H1 (cell line): Measurements from ENCODE around the gene TMEM272. TPM values are rescaled to one million over a fixed set of nuclear protein-coding genes. Genes with fewer than 3 reads are reported as not detected.

Experiments used
- CTCF ChIA-PET: fragments of 300-600 bp; sonication (Branson Sonifier 250); formaldehyde crosslinking; loops from one replicate; lab custom pipeline; 2021; ENCODE audit not compliant: partially characterized antibody; lab: Charles Lee
- POLR2A ChIA-PET: fragments of 300-600 bp; sonication (Branson Sonifier 250); formaldehyde crosslinking; loops from one replicate; lab custom pipeline; 2021; ENCODE audit warnings: inconsistent platforms; ENCODE audit not compliant: partially characterized antibody; lab: Charles Lee
- DNase-seq, 2 experiments: peaks; one replicate each; pipeline versions ENCODE4 v3.0.0 to v3.0.0-alpha.2; 2010 to 2022; ENCODE audit warnings: low spot score in 2 of 2, low read depth in 1 of 2, mixed read lengths in 1 of 2
- FAIRE-seq: peaks from 2 replicates; lab custom pipeline; 2011; peaks lifted over from hg19 to GRCh38; lab: Jason Lieb, UNC
- H2AFZ ChIP-seq: 2 replicates; pipeline ENCODE4 v1.8.1; 2012; ENCODE audit warnings: low read length, inconsistent platforms
- H2AK5ac ChIP-seq: 2 replicates; pipeline ENCODE4 v1.6.1; 2013; ENCODE audit warnings: low read depth, low read length
- H2BK120ac ChIP-seq: replicated peaks from 2 replicates; pipeline ENCODE3; 2013; ENCODE audit warnings: low read depth, low read length, inconsistent platforms
- H2BK12ac ChIP-seq: 2 replicates; pipeline ENCODE4 v1.6.1; 2013; ENCODE audit warnings: low read depth, low read length
- H2BK15ac ChIP-seq: 2 replicates; pipeline ENCODE4 v1.6.1; 2013; ENCODE audit warnings: low read length
- H2BK20ac ChIP-seq: 2 replicates; pipeline ENCODE4 v1.6.1; 2013; ENCODE audit warnings: low read length
- H2BK5ac ChIP-seq: 2 replicates; pipeline ENCODE4 v1.6.1; 2013; ENCODE audit warnings: low read depth, low read length
- H3K14ac ChIP-seq: 2 replicates; pipeline ENCODE4 v1.6.1; 2013; ENCODE audit warnings: inconsistent platforms; ENCODE audit not compliant: insufficient read length
- H3K18ac ChIP-seq: 2 replicates; pipeline ENCODE4 v1.6.1; 2013; ENCODE audit warnings: low read length; ENCODE audit errors: extremely low read depth
- H3K23ac ChIP-seq: 2 replicates; pipeline ENCODE4 v1.6.1; 2013; ENCODE audit warnings: inconsistent platforms; ENCODE audit not compliant: insufficient read length
- H3K23me2 ChIP-seq: 2 replicates; pipeline ENCODE4 v1.6.1; 2013; ENCODE audit warnings: low read depth, low read length
- H3K27ac ChIP-seq: 2 replicates; pipeline ENCODE4 v1.6.1; 2011; ENCODE audit warnings: low read depth, low read length, inconsistent platforms
- H3K27me3 ChIP-seq, 4 experiments: replicated peaks in 1 of 4; 1 replicate in 1 of 4; 2 replicates in 3 of 4; pipeline versions ENCODE4 v1.6.1 to v1.8.1; 2011 to 2013; ENCODE audit warnings: low read length in 3 of 4, mild to moderate bottlenecking in 3 of 4, inconsistent platforms in 2 of 4, mixed read lengths in 2 of 4, moderate library complexity in 1 of 4; ENCODE audit not compliant: control insufficient read depth in 3 of 4, insufficient read depth in 3 of 4; ENCODE audit errors: extremely low read depth in 1 of 4
- H3K36me3 ChIP-seq, 4 experiments: 2 replicates each; pipeline versions ENCODE4 v1.6.1 to v1.8.1; 2011 to 2013; ENCODE audit warnings: mild to moderate bottlenecking in 4 of 4, low read length in 3 of 4, moderate library complexity in 2 of 4, control low read depth in 1 of 4, inconsistent platforms in 1 of 4; ENCODE audit not compliant: insufficient read depth in 4 of 4, control insufficient read depth in 2 of 4
- H3K4ac ChIP-seq: replicated peaks from 2 replicates; pipeline ENCODE3; 2013; ENCODE audit warnings: low read length, low read depth, mixed read lengths, inconsistent platforms; ENCODE audit not compliant: insufficient read length
- H3K4me1 ChIP-seq, 4 experiments: replicated peaks in 1 of 4; 1 replicate in 1 of 4; 2 replicates in 3 of 4; pipeline versions ENCODE4 v1.6.1 to v1.8.1; 2011 to 2013; ENCODE audit warnings: low read length in 3 of 4, inconsistent platforms in 2 of 4, mixed read lengths in 1 of 4; ENCODE audit not compliant: insufficient read depth in 4 of 4, control insufficient read depth in 3 of 4
- H3K4me2 ChIP-seq, 2 experiments: 2 replicates each; pipeline versions ENCODE4 v1.6.1 to v1.8.1; 2011 to 2013; ENCODE audit warnings: low read depth in 2 of 2, low read length in 2 of 2, control low read depth in 1 of 2, inconsistent platforms in 1 of 2, mild to moderate bottlenecking in 1 of 2; ENCODE audit not compliant: insufficient read depth in 1 of 2
- H3K4me3 ChIP-seq, 4 experiments: fragments of 200-600, 300-600 bp in 1 of 4; sonication (generic), shearing (Covaris generic), sonication (Bioruptor Twin) in 1 of 4; 2 replicates each; pipeline versions ENCODE4 v1.5.1 to v1.8.1; 2011 to 2016; ENCODE audit warnings: low read length in 4 of 4, low read depth in 3 of 4, control low read depth in 2 of 4, inconsistent platforms in 2 of 4, mild to moderate bottlenecking in 2 of 4, mixed read lengths in 1 of 4, moderate library complexity in 1 of 4; ENCODE audit not compliant: insufficient read depth in 2 of 4; ENCODE audit errors: extremely low read depth in 1 of 4
- H3K56ac ChIP-seq: replicated peaks from 2 replicates; pipeline ENCODE3; 2013; ENCODE audit warnings: low read depth, mild to moderate bottlenecking, mixed read lengths, low read length, inconsistent platforms; ENCODE audit not compliant: insufficient read length
- H3K79me1 ChIP-seq: 2 replicates; pipeline ENCODE4 v1.6.1; 2013; ENCODE audit warnings: low read depth, low read length, control low read depth
- H3K79me2 ChIP-seq, 2 experiments: 2 replicates each; pipeline versions ENCODE4 v1.6.1 to v1.8.1; 2012 to 2013; ENCODE audit warnings: low read length in 2 of 2, mild to moderate bottlenecking in 2 of 2, inconsistent platforms in 1 of 2; ENCODE audit not compliant: insufficient read depth in 2 of 2, control insufficient read depth in 1 of 2
- H3K9ac ChIP-seq, 4 experiments: replicated peaks in 1 of 4; 1 replicate in 1 of 4; 2 replicates in 3 of 4; pipeline versions ENCODE4 v1.6.1 to v1.8.1; 2011 to 2013; ENCODE audit warnings: low read depth in 3 of 4, low read length in 3 of 4, control low read depth in 2 of 4, mild to moderate bottlenecking in 2 of 4, moderate library complexity in 2 of 4, inconsistent platforms in 1 of 4; ENCODE audit errors: extremely low read depth in 1 of 4
- H3K9me3 ChIP-seq, 2 experiments: 2 replicates each; pipeline versions ENCODE4 v1.6.1 to v1.8.1; 2012 to 2013; ENCODE audit warnings: mild to moderate bottlenecking in 2 of 2, moderate library complexity in 2 of 2, control low read depth in 1 of 2, inconsistent platforms in 1 of 2, low read depth in 1 of 2, low read length in 1 of 2, mixed read lengths in 1 of 2; ENCODE audit not compliant: insufficient read depth in 2 of 2
- H4K20me1 ChIP-seq, 2 experiments: replicated peaks in 1 of 2; 2 replicates each; pipeline versions ENCODE3 to v1.8.1; 2011 to 2013; ENCODE audit warnings: inconsistent platforms in 2 of 2, low read length in 2 of 2, mild to moderate bottlenecking in 1 of 2; ENCODE audit not compliant: insufficient read depth in 2 of 2, control insufficient read depth in 1 of 2
- H4K5ac ChIP-seq: 2 replicates; pipeline ENCODE4 v1.6.1; 2013; ENCODE audit warnings: low read length, low read depth, mixed read lengths, inconsistent platforms; ENCODE audit not compliant: insufficient read length
- H4K8ac ChIP-seq: 2 replicates; pipeline ENCODE4 v1.8.0; 2013; ENCODE audit warnings: mild to moderate bottlenecking, moderate library complexity, low read length, inconsistent platforms; ENCODE audit not compliant: insufficient read depth; ENCODE audit errors: extremely low read depth
- H4K91ac ChIP-seq: replicated peaks from 2 replicates; pipeline ENCODE3; 2013; ENCODE audit warnings: low read length, mixed read lengths, inconsistent platforms; ENCODE audit not compliant: insufficient read length
- ASH2L ChIP-seq: fragments of 200-600, 300-600 bp; sonication (generic); IDR thresholded peaks from one replicate; pipeline ENCODE4 v1.7.1; 2017; ENCODE audit warnings: low read length
- CEBPB ChIP-seq: IDR thresholded peaks from 2 replicates; pipeline ENCODE4 v1.6.1; 2012; ENCODE audit warnings: low read depth, low read length
- CHD2 ChIP-seq: IDR thresholded peaks from 2 replicates; pipeline ENCODE4 v1.6.1; 2012; ENCODE audit warnings: low read length, improper control_type of control experiment
- KDM1A ChIP-seq: fragments of 200-600, 300-600 bp; sonication (generic); IDR thresholded peaks from 2 replicates; pipeline ENCODE4 v1.7.1; 2016; ENCODE audit warnings: mild to moderate bottlenecking, low read length, borderline replicate concordance
- NRF1 ChIP-seq: IDR thresholded peaks from 2 replicates; pipeline ENCODE4 v1.6.1; 2011; ENCODE audit warnings: mild to moderate bottlenecking, low read depth, low read length, improper control_type of control experiment
- POLR2AphosphoS5 ChIP-seq: IDR thresholded peaks from 2 replicates; pipeline ENCODE4 v1.6.1; 2011; ENCODE audit warnings: low read depth, low read length
- POU5F1 ChIP-seq: IDR thresholded peaks from 2 replicates; pipeline ENCODE4 v1.6.1; 2011; ENCODE audit warnings: low read depth, mild to moderate bottlenecking, low read length, moderate library complexity
- SAP30 ChIP-seq: fragments of 300-600 bp; sonication (generic); IDR thresholded peaks from 2 replicates; pipeline ENCODE4 v1.7.1; 2012; ENCODE audit warnings: low read length, moderate library complexity, mild to moderate bottlenecking, inconsistent platforms; ENCODE audit not compliant: insufficient read depth, insufficient replicate concordance
- SIX5 ChIP-seq: IDR thresholded peaks from 2 replicates; pipeline ENCODE4 v1.6.1; 2011; ENCODE audit warnings: mild to moderate bottlenecking, low read depth, low read length
- SRF ChIP-seq: IDR thresholded peaks from 2 replicates; pipeline ENCODE4 v1.6.1; 2011; ENCODE audit warnings: mild to moderate bottlenecking, low read depth, low read length, moderate library complexity
- TCF12 ChIP-seq: IDR thresholded peaks from 2 replicates; pipeline ENCODE4 v1.6.1; 2011; ENCODE audit warnings: low read depth, mild to moderate bottlenecking, low read length
- WGBS, 2 experiments: shearing (Covaris generic) in 1 of 2; methylation state at CpG; one replicate each; pipeline versions ENCODE4 v1.1.6 to v1.1.7; 2013 to 2015; ENCODE audit warnings: low lambda C conversion rate in 2 of 2, mixed read lengths in 2 of 2, inconsistent platforms in 1 of 2, low coverage in 1 of 2, missing lambda C conversion rate in 1 of 2; ENCODE audit not compliant: insufficient replicate concordance in 2 of 2, insufficient coverage in 1 of 2, insufficient read length in 1 of 2; ENCODE audit errors: extremely low coverage in 1 of 2, missing lambda C conversion rate in 1 of 2; 5-methylcytosine and 5-hydroxymethylcytosine counted together
- polyA plus RNA-seq, 7 experiments: library from polyadenylated mRNA; depleted of rRNA in 3 of 7; stranded (reverse) in 5 of 7; unstranded in 2 of 7; fragments of >200 nt in 5 of 7; fragments of 200-250 nt in 2 of 7; gene quantifications; 1 replicate in 5 of 7; 2 replicates in 1 of 7; 4 replicates in 1 of 7; pipeline versions ENCODE4 v1.2.1 to v1.2.3, GENCODE V29; 2011 to 2013; ENCODE audit warnings: missing spikeins in 2 of 7, mixed read lengths in 2 of 7
- total RNA-seq: library from RNA; stranded (reverse); fragmentation: NEBNext Ultra II Directional; extraction: Animal tissue kit (Norgen Biotek cat#: 25700); gene quantifications from 2 replicates; pipeline ENCODE4 v1.2.1, GENCODE V29; 2021
- TF ChIP-seq, protein P1 (sequence below): IDR thresholded peaks from 2 replicates; pipeline ENCODE4 v1.6.1; 2011; ENCODE audit warnings: low read depth, mild to moderate bottlenecking, low read length; ENCODE audit not compliant: insufficient read depth
- TF ChIP-seq, protein P2 (sequence below): IDR thresholded peaks from 2 replicates; pipeline ENCODE4 v1.6.1; 2011; ENCODE audit warnings: low read length, improper control_type of control experiment

The TMEM272 gene
- total and polyA plus RNA-seq, 2 of the 8 experiments (the other 6 are each of a cell fraction or from before 2014, with no cell fraction given), result 0.05 TPM; not detected in 1

GRCh38 chr13:51801631-51802099 lies 43.3 kb downstream of the TMEM272 start:
- Histone ChIP-seq H3K27ac (no peak overlapping the region), H2BK5ac (no peak overlapping the region), H4K20me1 (no peaks in the 10 kb centered on the region), H3K4ac (no peak overlapping the region), H3K36me3 (no peaks in the 10 kb centered on the region), H3K79me2 (no peaks in the 10 kb centered on the region), H4K91ac (no peak overlapping the region), H3K79me1 (no peaks in the 10 kb centered on the region), H3K4me3 (no peak overlapping the region; a peak in 1 of 8 replicates), H2AFZ (no peak overlapping the region), H4K5ac (no peak overlapping the region), H2BK15ac (no peak overlapping the region), H3K23me2 (peaks cover 8% of the 10 kb centered on the region), H3K9me3 (no peaks in the 10 kb centered on the region), H2BK12ac (no peak overlapping the region; the same call in 1 of the 2 replicates), H3K9ac (no peak overlapping the region), H2BK120ac (no peak overlapping the region), H3K18ac (no peak overlapping the region), H3K27me3 (0 out of 7 replicates have a peak, but pooled peaks cover 0 to 2% (median 0%) of the 10 kb centered on the region in 4 experiments), H3K14ac (no peak overlapping the region), H3K4me1 (peaks cover 14 to 26% (median 18%) of the 10 kb centered on the region in 4 experiments), H2AK5ac (no peak overlapping the region), H3K56ac (no peak overlapping the region), H2BK20ac (no peak overlapping the region), H3K23ac (no peak overlapping the region), H3K4me2 (0 out of 4 replicates have a peak overlapping the region, but pooled peaks of 1 of the 2 experiments have one; percentile 80), H4K8ac (no peak overlapping the region)
- WGBS, 2 experiments, result 86% methylated on average over 7 of the region's 7 CpGs; no CpG with 5 or more reads in 1 of the 2 experiments
- no peak for DNase-seq
- ChIA-PET POLR2A (interaction anchor here (0.6 to 2.6 kb wide), 3 partner anchors 174 to 369 kb away, joined by 3 to 11 read pairs (median 4); partner anchors contain the start of gene INTS6), CTCF (interaction anchor here (1.1 to 9.1 kb wide), 6 partner anchors 14 to 373 kb away, joined by 3 to 123 read pairs (median 4); partner anchors contain the start of gene TMEM272)
- FAIRE-seq, result no peak
- TF ChIP-seq POU5F1 (no peak), TCF12 (no peak), ASH2L (no peak), CHD2 (no peak), POLR2AphosphoS5 (no peak), SRF (no peak), SIX5 (no peak), SAP30 (no peak), KDM1A (no peak), CEBPB (no peak), NRF1 (no peak)
- TF ChIP-seq, protein P1, sequence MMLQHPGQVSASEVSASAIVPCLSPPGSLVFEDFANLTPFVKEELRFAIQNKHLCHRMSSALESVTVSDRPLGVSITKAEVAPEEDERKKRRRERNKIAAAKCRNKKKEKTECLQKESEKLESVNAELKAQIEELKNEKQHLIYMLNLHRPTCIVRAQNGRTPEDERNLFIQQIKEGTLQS, result no peak
- TF ChIP-seq, protein P2, sequence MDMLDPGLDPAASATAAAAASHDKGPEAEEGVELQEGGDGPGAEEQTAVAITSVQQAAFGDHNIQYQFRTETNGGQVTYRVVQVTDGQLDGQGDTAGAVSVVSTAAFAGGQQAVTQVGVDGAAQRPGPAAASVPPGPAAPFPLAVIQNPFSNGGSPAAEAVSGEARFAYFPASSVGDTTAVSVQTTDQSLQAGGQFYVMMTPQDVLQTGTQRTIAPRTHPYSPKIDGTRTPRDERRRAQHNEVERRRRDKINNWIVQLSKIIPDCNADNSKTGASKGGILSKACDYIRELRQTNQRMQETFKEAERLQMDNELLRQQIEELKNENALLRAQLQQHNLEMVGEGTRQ, result no peak
